GM15510 (cell line): ENCODE results near the gene LRSAM1.

Experiments used
- POLR2A ChIP-seq: IDR thresholded peaks from 3 replicates; pipeline ENCODE4 v1.6.1; 2011; ENCODE audit warnings: borderline replicate concordance; ENCODE audit not compliant: insufficient read length; ENCODE audit errors: extremely low read depth

Gene LRSAM1

GRCh38 chr9:127450830-127451607 is at the start of gene LRSAM1, which contains the start of gene RPL12:
Gene LRSAM1 (plus strand): TSS chr9:127451510. CDS start chr9:127454528, 3,018 bp downstream.
Gene RPL12 (minus strand): TSS chr9:127451406. CDS start chr9:127451317, 89 bp downstream.
- peak; percentile 99 for TF ChIP-seq POLR2A

- no peak for TF ChIP-seq POLR2A
These were observed 48.8 kb upstream of the LRSAM1 start for GRCh38 chr9:127402401-127403090.

GRCh38 chr9:127403507-127404192 is 47.7 kb upstream of the LRSAM1 start:
- TF ChIP-seq POLR2A: no peak

GRCh38 chr9:127404631-127405030 is 46.7 kb upstream of the LRSAM1 start:
- no peak for TF ChIP-seq POLR2A

GRCh38 chr9:127405344-127406125 is 45.8 kb upstream of the LRSAM1 start:
- no peak for TF ChIP-seq POLR2A

- TF ChIP-seq POLR2A: no peak
These were observed 44.4 kb upstream of the LRSAM1 start for GRCh38 chr9:127406799-127407491.

- no peak for TF ChIP-seq POLR2A
These were observed 43.8 kb upstream of the LRSAM1 start for GRCh38 chr9:127407492-127407843.

- no peak for TF ChIP-seq POLR2A
These were observed 40.2 kb upstream of the LRSAM1 start for GRCh38 chr9:127411122-127411521.

DNA sequence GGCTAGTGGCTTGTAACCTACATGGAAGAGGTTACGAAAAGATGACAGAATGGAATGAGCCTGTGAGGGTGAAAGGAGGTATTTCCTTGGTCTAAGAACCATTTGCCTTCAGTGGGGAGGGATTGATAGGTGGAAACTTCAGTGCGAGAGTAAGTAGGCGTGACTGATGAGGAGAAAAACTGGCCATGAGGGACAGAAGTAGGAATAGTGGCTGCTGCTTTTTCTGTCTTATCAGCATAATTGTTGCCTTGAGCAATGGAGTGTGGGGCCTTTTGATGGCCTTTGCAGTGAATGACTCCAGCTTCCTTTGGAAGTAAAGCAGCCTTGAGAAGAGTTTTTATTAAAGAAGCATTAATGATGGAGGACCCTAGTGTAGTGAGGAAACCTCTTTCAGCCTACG is 36.2 kb upstream of the LRSAM1 start:
- no peak for TF ChIP-seq POLR2A

GRCh38 chr9:127415657-127416056 is 35.7 kb upstream of the LRSAM1 start:
- TF ChIP-seq POLR2A: no peak

DNA sequence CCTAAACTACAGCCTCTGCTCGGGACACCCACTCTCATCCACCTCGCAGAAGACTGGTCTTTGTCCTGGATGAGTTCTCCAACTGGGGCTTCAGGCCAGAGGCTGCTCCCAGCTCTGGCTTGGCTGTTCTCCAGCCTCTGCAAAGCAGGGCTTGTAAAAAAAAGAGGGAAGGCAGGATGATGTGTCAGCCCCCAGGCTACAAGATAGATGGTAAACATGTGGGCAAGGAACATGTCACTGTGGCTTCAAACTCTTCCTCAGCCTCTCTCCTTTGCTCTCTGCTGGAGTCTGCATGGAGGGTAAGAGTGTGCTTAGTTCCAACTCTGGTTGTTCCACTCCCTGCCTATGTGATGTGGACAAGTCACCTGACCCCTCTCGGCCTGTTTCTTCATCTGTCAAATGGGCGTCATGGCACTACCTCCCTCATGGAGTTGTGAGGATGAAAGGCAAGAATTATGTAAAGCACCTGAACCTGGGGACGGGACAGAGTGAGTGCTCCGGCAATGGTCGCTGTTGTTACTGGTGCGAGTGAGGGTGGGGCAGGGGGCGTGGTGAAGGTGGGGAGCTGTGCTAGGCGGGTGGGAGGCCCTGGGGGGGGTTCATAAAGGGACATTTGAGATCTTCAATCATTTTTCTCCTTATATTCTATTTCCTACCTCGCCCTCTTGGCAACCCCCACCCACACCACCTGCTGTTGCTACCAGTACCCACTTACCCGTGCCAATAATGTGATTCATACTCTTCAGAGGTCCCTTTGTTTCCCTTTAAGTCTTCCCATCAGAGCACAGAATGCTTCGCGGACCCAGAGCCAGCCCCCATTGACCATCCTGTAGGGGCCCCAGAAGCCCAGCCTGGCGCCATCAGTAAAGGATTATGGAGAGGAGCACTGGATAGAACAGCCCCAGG is 33.9 kb upstream of the LRSAM1 start:
- TF ChIP-seq POLR2A: no peak

- no peak for TF ChIP-seq POLR2A
These were observed 33.3 kb upstream of the LRSAM1 start for GRCh38 chr9:127418037-127418471.

- no peak for TF ChIP-seq POLR2A
These were observed 32.0 kb upstream of the LRSAM1 start for GRCh38 chr9:127419348-127419747.
